Measurements from ENCODE around the gene NEK9. TPM values are rescaled to one million over a fixed set of nuclear protein-coding genes. Genes with fewer than 3 reads are reported as not detected.

The NEK9 gene
- polyA plus RNA-seq, 1 experiment = 82.3 TPM

GRCh38 chr14:75050852-75051555, 75.8 kb downstream of the NEK9 start, which contains the start of gene MLH3:
TSS of gene MLH3 (minus strand) at chr14:75051467. CDS start at chr14:75049655, 1,812 bp downstream.
- TF ChIP-seq, protein P1, sequence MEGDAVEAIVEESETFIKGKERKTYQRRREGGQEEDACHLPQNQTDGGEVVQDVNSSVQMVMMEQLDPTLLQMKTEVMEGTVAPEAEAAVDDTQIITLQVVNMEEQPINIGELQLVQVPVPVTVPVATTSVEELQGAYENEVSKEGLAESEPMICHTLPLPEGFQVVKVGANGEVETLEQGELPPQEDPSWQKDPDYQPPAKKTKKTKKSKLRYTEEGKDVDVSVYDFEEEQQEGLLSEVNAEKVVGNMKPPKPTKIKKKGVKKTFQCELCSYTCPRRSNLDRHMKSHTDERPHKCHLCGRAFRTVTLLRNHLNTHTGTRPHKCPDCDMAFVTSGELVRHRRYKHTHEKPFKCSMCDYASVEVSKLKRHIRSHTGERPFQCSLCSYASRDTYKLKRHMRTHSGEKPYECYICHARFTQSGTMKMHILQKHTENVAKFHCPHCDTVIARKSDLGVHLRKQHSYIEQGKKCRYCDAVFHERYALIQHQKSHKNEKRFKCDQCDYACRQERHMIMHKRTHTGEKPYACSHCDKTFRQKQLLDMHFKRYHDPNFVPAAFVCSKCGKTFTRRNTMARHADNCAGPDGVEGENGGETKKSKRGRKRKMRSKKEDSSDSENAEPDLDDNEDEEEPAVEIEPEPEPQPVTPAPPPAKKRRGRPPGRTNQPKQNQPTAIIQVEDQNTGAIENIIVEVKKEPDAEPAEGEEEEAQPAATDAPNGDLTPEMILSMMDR (IDR thresholded peaks at IDR 0.05; ENCODE audit: low read depth, low read length) = no peak
- no peaks in the 10 kb centered on the region for H3K27me3 ChIP-seq (ENCODE audit: control insufficient read depth, insufficient read depth, low read length)
- no peaks in the 10 kb centered on the region for H3K9me3 ChIP-seq (ENCODE audit: control insufficient read depth, insufficient read depth, low read length)
- DNase-seq (ENCODE audit: low read depth, low spot score) = peak; percentile 42
- H3K4me3 ChIP-seq (ENCODE audit: low read depth, low read length) = peak within 1 kb of the TSS; percentile 62
- ChIA-PET CTCF (interaction anchor here (1.0 kb wide), 1 partner anchor 37 kb away, joined by 4 read pairs; no protein-coding TSS in a partner anchor), POLR2A (interaction anchor here (0.7 kb wide), 1 partner anchor 128 kb away, joined by 7 read pairs; the partner anchor contains the start of gene RPS6KL1)
- peak within 1 kb of the TSS; percentile 42 for H3K27ac ChIP-seq (ENCODE audit: low read depth, low read length)

DNA sequence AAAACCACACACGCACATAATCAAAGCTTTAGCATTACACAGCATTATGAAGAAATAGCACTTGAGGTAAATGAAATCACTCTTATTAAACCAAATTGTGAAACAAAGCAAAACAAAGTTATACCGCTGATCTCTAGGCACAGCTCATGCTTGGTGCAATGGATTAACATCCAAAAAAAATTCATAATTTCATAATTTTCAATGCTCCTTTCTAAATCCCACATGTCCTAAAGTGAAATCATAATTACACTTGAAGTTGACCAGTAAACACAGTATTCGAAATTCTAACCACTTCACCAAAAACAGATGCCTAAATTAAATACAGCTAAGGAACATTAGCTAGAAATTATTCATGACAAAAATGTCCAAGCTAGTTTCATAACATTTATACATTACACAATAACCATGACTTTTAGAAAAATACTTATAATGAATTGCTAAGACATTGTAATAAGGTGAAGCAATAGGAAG, 77.1 kb downstream of the NEK9 start:
- no peak for DNase-seq (ENCODE audit: low read depth, low spot score)
- Histone ChIP-seq H3K4me3 (ENCODE audit: low read depth, low read length) (no peak overlapping the region), H3K9me3 (ENCODE audit: control insufficient read depth, insufficient read depth, low read length) (no peaks in the 10 kb centered on the region), H3K27me3 (ENCODE audit: control insufficient read depth, insufficient read depth, low read length) (no peaks in the 10 kb centered on the region), H3K27ac (ENCODE audit: low read depth, low read length) (no peak overlapping the region)
- POLR2A ChIA-PET = interaction anchor here (0.7 kb wide), 1 partner anchor 20 kb away, joined by 3 read pairs; the partner anchor contains the start of gene ZC2HC1C
- TF ChIP-seq, protein P1 (IDR thresholded peaks at IDR 0.05; ENCODE audit: low read depth, low read length) = no peak
- CTCF ChIA-PET = interaction anchor here (0.8 to 2.5 kb wide), 5 partner anchors 13 to 110 kb away, joined by 3 to 11 read pairs (median 3); no protein-coding TSS in a partner anchor

DNA sequence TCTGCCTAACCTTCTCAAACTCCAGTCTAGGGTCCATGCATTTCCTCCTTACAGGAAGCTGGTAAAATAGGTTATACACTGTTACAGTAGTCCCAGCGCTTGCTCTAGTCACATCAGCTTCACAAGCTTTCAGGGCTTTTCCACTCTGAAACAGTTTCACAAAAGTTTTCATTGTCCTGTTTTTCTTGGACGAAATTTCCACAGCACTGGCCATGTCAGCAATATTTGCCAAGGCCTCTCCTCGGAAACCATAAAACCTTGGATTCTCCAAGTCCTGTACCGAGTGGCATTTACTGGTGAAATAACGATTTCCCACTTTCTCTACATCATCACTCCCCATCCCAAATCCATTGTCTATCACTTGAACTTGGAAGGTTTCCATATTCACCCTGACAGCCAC, 77.7 kb downstream of the NEK9 start:
- CTCF ChIA-PET = interaction anchor here (1.1 to 2.5 kb wide), 4 partner anchors 39 to 109 kb away, joined by 3 to 11 read pairs (median 4); no protein-coding TSS in a partner anchor
- no peaks in the 10 kb centered on the region for H3K27me3 ChIP-seq (ENCODE audit: control insufficient read depth, insufficient read depth, low read length)

DNA sequence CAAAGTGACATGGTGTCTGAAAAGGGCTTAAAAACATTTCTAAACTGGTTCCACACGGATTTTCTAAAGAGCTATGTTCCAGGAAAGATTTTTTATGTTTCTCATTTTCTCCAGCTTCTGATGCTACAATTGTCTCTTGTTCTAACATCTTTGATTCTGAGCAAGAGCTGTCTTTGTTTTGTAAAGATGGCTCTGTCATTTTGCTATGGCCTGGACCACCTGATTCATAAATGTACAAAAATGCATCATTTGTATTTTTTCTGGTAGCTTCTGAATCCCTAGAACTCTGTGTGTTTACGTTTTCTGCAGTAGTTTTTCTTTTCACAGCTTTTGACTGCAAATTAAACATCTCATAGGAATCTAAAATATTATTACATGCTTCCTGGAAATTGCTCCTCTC, 78.7 kb downstream of the NEK9 start:
- no peak overlapping the region for H3K4me3 ChIP-seq (ENCODE audit: low read depth, low read length)
- H3K27ac ChIP-seq (ENCODE audit: low read depth, low read length) = no peak overlapping the region
- ChIA-PET CTCF (interaction anchor here (2.5 kb wide), 1 partner anchor 40 kb away, joined by 11 read pairs; no protein-coding TSS in a partner anchor), POLR2A (no interaction called here)
- H3K9me3 ChIP-seq (ENCODE audit: control insufficient read depth, insufficient read depth, low read length) = no peaks in the 10 kb centered on the region
- TF ChIP-seq, protein P1 (IDR thresholded peaks at IDR 0.05; ENCODE audit: low read depth, low read length) = no peak
- no peak for DNase-seq (ENCODE audit: low read depth, low spot score)
- H3K27me3 ChIP-seq (ENCODE audit: control insufficient read depth, insufficient read depth, low read length) = no peaks in the 10 kb centered on the region

More for the DNA sequence above, 77.7 kb downstream of the NEK9 start:
- no peak for DNase-seq (ENCODE audit: low read depth, low spot score)
- Histone ChIP-seq H3K9me3 (ENCODE audit: control insufficient read depth, insufficient read depth, low read length) (no peaks in the 10 kb centered on the region), H3K4me3 (ENCODE audit: low read depth, low read length) (no peak overlapping the region), H3K27ac (ENCODE audit: low read depth, low read length) (no peak overlapping the region)
- POLR2A ChIA-PET = interaction anchor here (0.7 kb wide), 1 partner anchor 20 kb away, joined by 3 read pairs; the partner anchor contains the start of gene ZC2HC1C
- TF ChIP-seq, protein P1 (IDR thresholded peaks at IDR 0.05; ENCODE audit: low read depth, low read length) = no peak

GRCh38 chr14:75047506-75047905, 79.3 kb downstream of the NEK9 start:
- Histone ChIP-seq H3K9me3 (ENCODE audit: control insufficient read depth, insufficient read depth, low read length) (no peaks in the 10 kb centered on the region), H3K27me3 (ENCODE audit: control insufficient read depth, insufficient read depth, low read length) (no peaks in the 10 kb centered on the region), H3K27ac (ENCODE audit: low read depth, low read length) (no peak overlapping the region), H3K4me3 (ENCODE audit: low read depth, low read length) (no peak overlapping the region)
- ChIA-PET POLR2A (no interaction called here), CTCF (no interaction called here)
- no peak for DNase-seq (ENCODE audit: low read depth, low spot score)
- TF ChIP-seq, protein P1 (IDR thresholded peaks at IDR 0.05; ENCODE audit: low read depth, low read length) = no peak
